ENCODE results near the gene IARS1.

The IARS1 gene

DNA sequence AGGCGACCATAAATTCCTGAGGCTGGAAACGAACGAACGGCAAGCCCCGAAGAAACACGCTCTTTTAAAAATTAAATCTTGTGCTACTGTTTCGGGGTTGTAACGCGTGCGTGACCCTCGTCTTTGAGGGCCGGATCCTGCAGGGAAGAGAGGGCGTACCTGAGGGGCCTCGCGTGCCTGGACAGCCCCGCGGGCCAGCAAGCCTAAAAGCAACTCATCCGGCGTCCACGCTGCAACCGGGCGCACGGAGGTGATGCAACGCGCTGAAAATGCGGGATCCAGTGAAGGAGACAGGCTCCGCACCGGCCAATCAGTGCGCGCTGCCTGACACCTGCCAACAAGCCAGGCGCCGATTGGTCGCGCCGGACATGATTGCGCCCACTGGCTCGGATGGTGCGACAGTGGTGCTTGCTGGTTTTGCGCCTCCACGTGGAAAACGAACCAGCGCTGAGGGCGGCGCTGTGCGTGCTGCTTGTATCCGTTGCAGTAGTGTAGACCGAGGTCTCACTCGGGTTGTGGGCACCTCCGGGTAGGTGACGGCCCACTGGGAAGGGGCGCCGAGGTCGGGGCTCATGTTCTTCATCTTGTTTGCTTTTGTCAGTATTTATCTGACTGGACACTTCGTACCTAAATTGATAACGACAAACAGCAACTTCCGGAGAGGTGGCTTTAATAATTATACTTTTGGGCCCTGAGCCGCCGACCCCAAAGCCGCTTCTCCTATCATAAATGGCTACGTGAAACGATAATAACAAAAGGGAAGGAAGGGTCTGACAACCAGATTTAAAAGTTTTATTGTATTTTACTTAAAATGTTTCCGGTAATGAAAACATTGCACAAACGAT lies at the start of gene IARS1:
Gene IARS1 (minus strand): TSS at position 246 of the 845 bp plus-strand sequence. CDS start 4,278 bp downstream, outside the sequence.
- peak; percentile 83 for DNase-seq

- no peak for DNase-seq
Observed at GRCh38 chr9:92342825-92343488, 49.5 kb upstream of the IARS1 start.

DNA sequence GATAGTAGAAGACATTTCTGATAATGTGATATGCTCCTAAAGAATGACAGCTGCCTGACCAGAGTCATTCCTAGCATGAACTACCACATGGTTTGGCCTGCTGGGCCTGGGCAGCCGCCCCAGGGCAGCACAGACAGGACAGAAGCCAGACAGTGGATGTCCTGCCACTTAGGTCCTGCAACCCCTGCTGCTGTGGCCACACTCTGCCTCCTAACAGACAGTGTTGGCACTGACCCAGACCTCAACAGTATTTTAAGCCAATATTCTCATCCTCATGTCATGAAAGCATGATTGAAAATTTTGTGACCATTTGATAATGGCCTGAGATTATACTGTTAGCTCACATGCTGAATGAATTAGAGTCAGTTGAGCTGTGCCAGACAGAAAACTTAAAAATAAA lies 48.1 kb upstream of the IARS1 start:
- no peak for DNase-seq

DNA sequence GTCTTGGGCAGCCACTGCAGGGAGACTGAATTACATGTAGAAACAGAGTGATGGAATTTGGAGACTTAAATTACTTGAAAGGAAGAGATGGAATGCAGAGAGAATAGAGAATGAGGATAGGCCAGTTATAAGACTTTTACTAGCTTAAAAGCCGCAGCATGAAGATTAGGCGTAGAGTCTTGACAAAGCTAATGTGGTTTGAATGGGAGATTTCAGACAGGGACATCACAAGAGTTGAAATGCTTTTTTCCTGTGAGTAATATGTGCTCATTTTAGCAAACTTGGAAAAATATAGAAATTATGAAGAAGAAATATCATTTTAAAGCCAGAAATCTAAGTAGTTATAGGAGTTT lies 39.8 kb upstream of the IARS1 start:
- DNase-seq = no peak

- DNase-seq = no peak
Observed at GRCh38 chr9:92332577-92333281, 39.2 kb upstream of the IARS1 start.

GRCh38 chr9:92328225-92328624 lies 34.7 kb upstream of the IARS1 start:
- DNase-seq = no peak

- DNase-seq = no peak
Observed at GRCh38 chr9:92327283-92327850, 33.9 kb upstream of the IARS1 start.

DNA sequence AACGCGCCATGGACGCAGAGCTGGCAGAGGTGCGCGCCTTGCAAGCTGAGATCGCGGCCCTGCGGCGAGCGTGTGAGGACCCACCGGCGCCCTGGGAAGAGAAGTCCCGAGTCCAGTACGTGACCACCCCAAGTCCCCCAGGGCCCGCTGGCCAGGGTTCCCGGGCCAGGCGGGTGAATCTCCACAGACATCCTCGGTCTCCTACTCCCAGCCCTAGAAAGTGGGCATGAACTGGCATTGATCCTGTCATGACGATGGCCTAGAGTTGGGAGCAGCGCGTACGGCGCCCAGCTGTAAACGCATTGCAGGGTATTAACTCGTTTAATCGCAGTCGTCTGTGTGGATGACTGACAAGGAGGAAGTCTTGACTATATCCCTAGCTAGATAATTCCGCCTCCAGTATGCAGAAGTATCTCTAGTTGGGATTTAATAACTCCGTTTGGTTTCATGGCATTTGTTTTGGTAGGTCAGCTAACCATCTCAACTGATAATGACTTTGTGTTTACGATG lies 32.5 kb upstream of the IARS1 start:
- no peak for DNase-seq

DNA sequence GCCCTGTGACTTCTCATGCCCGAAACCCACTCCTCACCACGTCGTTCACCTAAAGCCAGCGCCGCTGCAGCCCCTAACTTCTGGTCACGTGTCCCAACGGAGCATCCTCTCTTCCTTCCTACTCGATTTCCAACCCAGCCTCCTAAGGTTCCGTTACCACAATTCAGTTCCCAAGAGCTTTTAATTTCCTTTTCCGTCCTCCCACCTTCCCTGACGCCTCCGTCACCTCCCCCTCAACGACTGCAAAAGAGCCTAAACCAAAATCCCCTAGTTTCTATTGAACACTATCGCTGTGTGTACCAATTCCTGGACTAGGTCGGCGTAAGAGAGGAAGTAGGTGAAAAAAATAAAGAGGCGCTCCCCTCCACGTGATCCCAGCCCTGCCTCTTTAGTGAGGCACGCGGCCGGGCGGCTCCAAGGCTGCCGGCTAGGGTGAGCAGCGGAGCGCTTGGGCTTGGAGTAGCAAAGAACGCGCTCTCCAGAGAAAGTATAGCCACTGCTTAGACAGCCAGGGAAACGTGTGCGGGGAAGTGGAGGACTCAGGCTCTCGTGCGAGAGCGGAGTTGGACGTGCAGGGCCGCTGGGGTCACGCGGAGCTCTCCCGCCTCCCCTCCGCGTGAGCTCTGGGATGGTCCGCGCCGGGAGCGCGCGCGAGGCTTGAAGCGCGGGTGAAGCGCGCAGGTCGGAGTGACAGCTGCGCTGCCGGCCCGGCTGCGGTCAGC lies 31.9 kb upstream of the IARS1 start, which contains the start of the genes CENPP and NOL8:
Gene CENPP (plus strand): TSS at position 685 of the 722 bp plus-strand sequence.
Gene NOL8 (minus strand): TSS at position 82 of the 722 bp plus-strand sequence. CDS start 1,189 bp downstream, outside the sequence.
- peak; percentile 53 for DNase-seq

DNA sequence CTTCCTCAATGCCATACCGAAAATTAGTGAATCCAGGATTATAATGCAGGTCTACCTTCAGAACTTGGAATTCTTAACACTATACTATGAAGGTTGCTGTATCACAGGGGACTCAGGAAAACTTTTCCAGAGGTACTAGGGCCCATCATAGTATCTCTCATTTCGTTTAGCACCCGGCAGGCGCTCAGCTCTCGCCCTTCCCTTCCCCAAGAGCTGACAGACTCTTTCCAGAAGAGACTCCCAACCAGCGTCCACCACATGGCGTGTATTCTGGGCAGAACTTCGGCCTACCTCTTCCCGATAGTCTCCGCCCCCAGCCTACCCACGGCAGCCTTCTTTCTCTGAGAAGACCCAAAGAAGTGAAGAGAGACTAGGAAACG lies 31.4 kb upstream of the IARS1 start:
- DNase-seq = no peak

- DNase-seq = no peak
Observed at GRCh38 chr9:92324431-92324830, 30.9 kb upstream of the IARS1 start.

DNA sequence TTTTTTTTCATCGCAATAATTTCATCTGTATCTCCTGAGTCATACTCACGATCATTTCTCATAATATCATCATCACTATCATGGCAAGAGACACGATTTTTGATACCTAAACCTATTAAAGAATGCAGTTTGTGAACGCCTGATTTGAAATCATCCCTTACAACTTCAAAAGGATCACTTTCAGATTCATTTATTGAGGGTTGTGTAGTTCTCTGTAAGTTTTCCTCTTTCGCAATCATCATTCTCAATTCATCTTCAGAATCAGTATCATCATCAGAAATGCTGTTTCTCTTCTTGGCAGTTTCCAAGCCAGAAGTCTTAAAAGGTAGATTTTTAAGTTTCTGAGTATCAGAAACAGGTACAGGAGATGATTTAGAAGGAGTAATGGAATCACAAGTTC lies 22.0 kb upstream of the IARS1 start:
- no peak for DNase-seq

DNA sequence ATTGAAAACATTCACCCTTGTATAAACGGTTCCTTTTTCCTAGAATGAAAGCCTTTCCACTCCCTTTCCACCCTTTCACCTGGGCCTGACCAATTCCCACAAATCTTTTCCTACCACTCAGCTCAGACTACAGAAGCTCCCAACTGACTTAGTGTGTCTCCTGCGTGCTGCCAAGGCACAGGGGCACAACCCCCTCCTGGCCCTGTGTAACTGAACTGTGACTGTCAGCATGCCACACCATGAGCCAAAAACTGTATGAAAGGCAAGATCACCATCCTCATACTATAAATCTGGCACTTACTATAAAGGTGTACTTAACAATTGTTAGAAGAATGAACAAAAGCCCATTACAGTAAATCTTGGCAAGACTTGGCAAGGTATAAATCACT lies 20.1 kb upstream of the IARS1 start:
- no peak for DNase-seq

DNA sequence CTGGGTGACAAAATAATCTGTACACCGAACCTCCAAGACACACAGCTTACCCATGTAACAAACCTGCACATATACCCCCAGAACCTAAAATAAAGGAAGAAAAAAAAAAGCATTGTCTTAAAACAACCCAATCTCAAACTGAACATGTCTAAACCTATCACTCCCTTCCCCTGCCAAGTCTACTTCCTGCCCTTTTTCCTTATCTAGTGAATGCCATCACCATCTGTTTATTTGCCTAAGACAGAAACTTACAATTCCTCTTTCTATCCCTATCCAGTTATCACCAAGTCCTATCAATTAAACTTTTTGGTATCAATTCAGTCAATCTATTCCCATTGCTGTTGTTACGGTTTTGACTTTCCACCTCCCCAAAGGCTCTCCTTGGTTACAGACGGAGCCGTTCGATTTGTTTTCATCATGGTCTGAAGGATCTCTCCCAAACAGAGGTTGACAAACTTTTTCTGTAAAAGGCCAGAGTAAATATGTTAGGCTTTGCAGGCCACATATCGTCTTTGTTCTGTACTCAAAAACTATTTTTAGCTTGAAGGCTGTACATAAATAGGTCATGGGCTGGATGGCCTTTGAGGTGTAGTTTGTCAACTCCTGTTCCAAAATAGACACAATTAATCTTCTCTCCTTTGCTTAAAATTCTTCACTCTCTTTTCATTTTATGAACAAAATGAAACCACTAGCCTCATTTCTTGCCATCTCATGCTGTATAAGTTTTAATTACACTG lies 19.6 kb upstream of the IARS1 start:
- DNase-seq = no peak

DNA sequence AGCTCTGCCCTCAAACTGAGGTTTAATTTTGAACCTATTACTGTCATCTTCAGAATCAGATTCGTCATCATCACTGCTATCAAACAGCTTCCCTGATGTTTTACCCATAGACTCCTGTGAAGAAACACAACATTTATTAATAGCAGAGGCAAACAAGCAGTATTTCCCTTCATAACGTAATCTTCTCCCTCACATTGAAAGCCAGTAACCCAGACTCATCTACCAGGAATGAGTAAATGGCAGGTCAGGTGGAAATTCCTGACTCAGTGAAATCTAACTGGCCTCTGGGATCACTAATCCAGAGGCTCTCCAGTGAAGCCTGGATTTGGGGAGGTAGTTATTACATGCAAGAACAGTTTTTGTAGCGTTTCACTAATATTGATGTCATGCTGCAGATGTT lies 17.1 kb upstream of the IARS1 start:
- no peak for DNase-seq

DNA sequence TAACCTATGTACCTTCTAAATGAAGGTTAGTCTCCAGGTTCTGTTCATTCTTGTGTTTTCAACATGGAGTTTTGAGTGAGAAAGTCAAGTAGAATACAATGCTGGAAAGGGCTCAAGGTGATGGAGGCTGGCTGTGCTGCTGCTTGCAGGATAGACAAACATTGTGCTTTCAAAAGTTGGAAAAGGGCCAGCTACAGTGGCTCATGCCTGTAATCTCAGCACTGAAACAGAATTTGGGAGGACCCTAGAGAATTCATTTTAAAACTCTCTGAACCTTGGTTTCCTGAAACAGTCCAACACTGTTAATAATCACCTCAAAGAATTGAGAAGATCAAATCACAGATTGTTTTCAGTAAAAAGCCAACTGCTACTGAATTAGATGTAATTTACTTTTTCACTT lies 15.4 kb upstream of the IARS1 start:
- no peak for DNase-seq

GRCh38 chr9:92300936-92301335 lies 7.4 kb upstream of the IARS1 start:
- DNase-seq = no peak

GRCh38 chr9:92299116-92299515 lies 5.6 kb upstream of the IARS1 start:
- DNase-seq = no peak

- DNase-seq = no peak
Observed at GRCh38 chr9:92298036-92298435, 4.5 kb upstream of the IARS1 start.

DNA sequence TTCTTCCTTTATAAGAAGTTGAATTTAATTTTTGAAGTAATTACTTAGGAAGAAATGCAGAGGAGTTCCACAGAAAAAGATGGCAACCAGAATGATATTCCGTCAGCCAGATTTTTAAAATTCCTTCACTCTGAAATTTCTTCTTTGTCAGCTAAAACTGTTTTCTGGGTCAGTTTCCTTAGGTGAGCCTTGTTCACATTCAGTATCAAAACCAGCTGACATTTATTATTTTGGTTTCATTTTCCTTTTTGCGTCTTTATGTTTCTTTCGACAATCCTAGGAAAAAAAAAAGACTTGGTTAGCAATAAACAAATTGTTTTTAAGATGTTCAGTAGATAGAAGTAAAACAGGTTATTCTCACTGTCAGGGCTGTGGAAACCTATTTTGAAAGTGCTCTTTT lies 4.1 kb upstream of the IARS1 start:
- DNase-seq = no peak

DNA sequence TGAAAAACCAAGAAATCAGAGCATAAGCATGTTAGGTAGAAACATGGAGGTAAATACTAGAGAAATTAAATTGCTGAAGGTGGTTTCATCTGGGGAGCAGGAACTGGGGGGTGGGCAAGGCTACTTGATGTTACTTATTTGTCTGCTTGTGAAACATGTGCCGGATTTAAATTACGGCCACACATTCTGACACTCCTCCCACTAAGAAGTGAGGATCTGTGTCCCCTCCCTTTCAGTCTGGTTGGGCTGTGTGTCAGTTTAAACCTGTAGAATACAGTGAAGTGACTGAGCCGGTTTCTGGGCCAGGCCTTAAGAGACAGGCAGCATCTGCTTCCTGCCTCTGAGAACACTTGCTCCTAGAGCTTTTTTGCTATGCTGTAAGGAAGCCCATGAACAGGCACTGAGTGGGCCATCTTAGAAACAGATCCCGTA lies 2.3 kb upstream of the IARS1 start:
- DNase-seq = no peak

All from NCI-H446 treated with DMSO at 0.1 percent for 48 hours (cell line).